IMR-90 (cell line): ENCODE measurements around the gene UEVLD. TPM values are rescaled to one million over a fixed set of nuclear protein-coding genes. Genes with fewer than 3 reads are reported as not detected.

Source experiments
- ATAC-seq: fragments of 200-7000 bp; cut with Tn5 transposase; 2 replicates; pipeline ENCODE4 v1.9.1; 2020; ENCODE audit warnings: low read depth, mild to moderate bottlenecking, moderate library complexity
- BruUV-seq: library from RNA; stranded (reverse); fragments of 400-500 nt; replicated peaks from 2 replicates; lab custom pipeline; 2021; lab: Mats Ljungman, UMichigan
- CTCF ChIA-PET: fragments of 300-600 bp; formaldehyde crosslinking; extraction: SDS; loops from one replicate; lab custom pipeline; 2021; ENCODE audit warnings: antibody characterized with exemption; lab: Yijun Ruan, JAX
- POLR2A ChIA-PET: fragments of 300-600 bp; sonication (Branson Sonifier 250); formaldehyde crosslinking; loops from one replicate; lab custom pipeline; 2022; ENCODE audit warnings: antibody characterized with exemption; ENCODE audit not compliant: unreplicated experiment; lab: Charles Lee
- DNase-seq: peaks from one replicate; pipeline ENCODE4 v3.0.0; 2013
- H2AFZ ChIP-seq: replicated peaks from 2 replicates; pipeline ENCODE3; 2013; ENCODE audit warnings: low read length, mild to moderate bottlenecking; ENCODE audit not compliant: poor library complexity
- H2AK5ac ChIP-seq: 2 replicates; pipeline ENCODE4 v1.6.1; 2013; ENCODE audit warnings: low read depth, low read length, inconsistent platforms
- H2AK9ac ChIP-seq: replicated peaks from 2 replicates; pipeline ENCODE3; 2013; ENCODE audit warnings: mild to moderate bottlenecking, low read depth, low read length, moderate library complexity; ENCODE audit not compliant: poor library complexity
- H2BK120ac ChIP-seq: 2 replicates; pipeline ENCODE4 v1.6.1; 2013; ENCODE audit warnings: low read depth, low read length, inconsistent platforms
- H2BK15ac ChIP-seq: 3 replicates; pipeline ENCODE4 v1.6.1; 2013; ENCODE audit warnings: low read depth, low read length, inconsistent platforms
- H2BK20ac ChIP-seq: 2 replicates; pipeline ENCODE4 v1.6.1; 2013; ENCODE audit warnings: low read depth, mild to moderate bottlenecking, inconsistent platforms, low read length, moderate library complexity
- H2BK5ac ChIP-seq: 2 replicates; pipeline ENCODE4 v1.6.1; 2013; ENCODE audit warnings: mild to moderate bottlenecking, low read depth, low read length, inconsistent platforms; ENCODE audit not compliant: poor library complexity, severe bottlenecking
- H3K14ac ChIP-seq: replicated peaks from 2 replicates; pipeline ENCODE4 v1.6.1; 2013; ENCODE audit warnings: low read depth, low read length, inconsistent platforms
- H3K18ac ChIP-seq: 2 replicates; pipeline ENCODE4 v1.6.1; 2013; ENCODE audit warnings: low read depth, low read length, control low read depth
- H3K23ac ChIP-seq: 2 replicates; pipeline ENCODE4 v1.6.1; 2013; ENCODE audit warnings: low read depth, low read length, inconsistent platforms
- H3K27ac ChIP-seq: 2 replicates; pipeline ENCODE4 v1.5.1; 2013; ENCODE audit warnings: mild to moderate bottlenecking, control low read depth, low read length; ENCODE audit not compliant: insufficient read depth
- H3K27me3 ChIP-seq: 2 replicates; pipeline ENCODE4 v1.6.1; 2013; ENCODE audit warnings: low read length; ENCODE audit not compliant: control insufficient read depth, insufficient read depth
- H3K36me3 ChIP-seq: 2 replicates; pipeline ENCODE4 v1.6.1; 2013; ENCODE audit warnings: low read length, mixed read lengths; ENCODE audit not compliant: control insufficient read depth, insufficient read depth
- H3K4ac ChIP-seq: 2 replicates; pipeline ENCODE4 v1.6.1; 2013; ENCODE audit warnings: low read depth, low read length, inconsistent platforms
- H3K4me1 ChIP-seq: 2 replicates; pipeline ENCODE4 v1.6.1; 2013; ENCODE audit warnings: low read length, mixed read lengths; ENCODE audit not compliant: control insufficient read depth, insufficient read depth
- H3K4me2 ChIP-seq: 2 replicates; pipeline ENCODE4 v1.6.1; 2013; ENCODE audit warnings: low read depth, mild to moderate bottlenecking, control low read depth, low read length, moderate library complexity
- H3K4me3 ChIP-seq: 2 replicates; pipeline ENCODE4 v1.5.1; 2013; ENCODE audit warnings: low read depth, mild to moderate bottlenecking, control low read depth, low read length, moderate library complexity; ENCODE audit not compliant: insufficient read depth
- H3K56ac ChIP-seq: 2 replicates; pipeline ENCODE4 v1.6.1; 2013; ENCODE audit warnings: low read length, inconsistent platforms; ENCODE audit not compliant: insufficient read depth; ENCODE audit errors: extremely low read depth
- H3K79me1 ChIP-seq, 2 experiments: 2 replicates each; pipeline ENCODE4 v1.6.1; 2013; ENCODE audit warnings: low read length in 2 of 2, inconsistent platforms in 1 of 2, low read depth in 1 of 2
- H3K9ac ChIP-seq: 2 replicates; pipeline ENCODE4 v1.6.1; 2013; ENCODE audit warnings: low read depth, low read length, control low read depth
- H3K9me1 ChIP-seq: 2 replicates; pipeline ENCODE4 v1.6.1; 2013; ENCODE audit warnings: low read length, inconsistent platforms; ENCODE audit not compliant: insufficient read depth
- H3K9me3 ChIP-seq: 2 replicates; pipeline ENCODE4 v1.6.1; 2013; ENCODE audit warnings: low read length; ENCODE audit not compliant: control insufficient read depth, insufficient read depth
- H4K20me1 ChIP-seq: 2 replicates; pipeline ENCODE4 v1.6.1; 2013; ENCODE audit warnings: low read length, inconsistent platforms; ENCODE audit not compliant: insufficient read depth
- H4K5ac ChIP-seq: 2 replicates; pipeline ENCODE4 v1.6.1; 2013; ENCODE audit warnings: mild to moderate bottlenecking, low read depth, low read length, control low read depth
- H4K8ac ChIP-seq, 2 experiments: 2 replicates each; pipeline ENCODE4 v1.6.1; 2013; ENCODE audit warnings: low read depth in 2 of 2, low read length in 2 of 2, control low read depth in 1 of 2, inconsistent platforms in 1 of 2
- H4K91ac ChIP-seq: 2 replicates; pipeline ENCODE4 v1.6.1; 2013; ENCODE audit warnings: low read depth, low read length, inconsistent platforms; ENCODE audit not compliant: insufficient read depth
- BHLHE40 ChIP-seq: fragments of 150-350 bp; IDR thresholded peaks from 2 replicates; pipeline ENCODE4 v1.6.1; 2016; ENCODE audit warnings: mild to moderate bottlenecking, low read depth, low read length
- CHD1 ChIP-seq: IDR thresholded peaks from 2 replicates; pipeline ENCODE4 v1.6.1; 2012; ENCODE audit warnings: low read depth, low read length, improper control_type of control experiment
- MAZ ChIP-seq: IDR thresholded peaks from 2 replicates; pipeline ENCODE4 v1.6.1; 2012; ENCODE audit warnings: low read depth, mild to moderate bottlenecking, low read length, improper control_type of control experiment, moderate library complexity, borderline replicate concordance
- RAD21 ChIP-seq: IDR thresholded peaks from 2 replicates; pipeline ENCODE4 v1.6.1; 2012; ENCODE audit warnings: low read length, improper control_type of control experiment
- SMC3 ChIP-seq: fragments of 150-350 bp; IDR thresholded peaks from 2 replicates; pipeline ENCODE4 v1.6.1; 2016; ENCODE audit warnings: low read depth, mild to moderate bottlenecking, antibody characterized with exemption, low read length, moderate library complexity
- WGBS, 2 experiments: methylation state at CpG; one replicate each; pipeline versions ENCODE4 v1.1.5 to v1.1.7; 2013; ENCODE audit warnings: missing lambda C conversion rate in 2 of 2; ENCODE audit not compliant: insufficient read length in 1 of 2; ENCODE audit errors: extremely low coverage in 2 of 2; 5-methylcytosine and 5-hydroxymethylcytosine counted together
- dilution Hi-C: fragments of 300-500 bp; cut with HindIII; formaldehyde crosslinking; loops from one replicate; pipeline ENCODE4 v1.14.3; 2018; ENCODE audit warnings: low sequenced_read_pairs; ENCODE audit not compliant: unreplicated experiment
- in situ Hi-C: fragments of 300-500 bp; cut with MboI; formaldehyde crosslinking; loops from 3 replicates; pipeline ENCODE4 v1.14.3; 2019; ENCODE audit warnings: low sequenced_read_pairs, inconsistent platforms, mixed read lengths
- intact Hi-C: fragments of 100-400 bp; cut with micrococcal nuclease; formaldehyde crosslinking; loops from 2 replicates; pipeline ENCODE4 v1.10.0; 2022
- polyA plus RNA-seq, 3 experiments: library from polyadenylated mRNA; depleted of rRNA; stranded (reverse); fragments of >200 nt; gene quantifications; 2 replicates each; pipeline ENCODE4 v1.2.3, GENCODE V29; 2012; ENCODE audit warnings: low replicate concordance in 1 of 3
- total RNA-seq: library from RNA; depleted of rRNA; stranded (reverse); fragments of >200 nt; gene quantifications from 2 replicates; pipeline ENCODE4 v1.2.3, GENCODE V29; 2012
- TF ChIP-seq, protein P1 (sequence below): conservative IDR thresholded peaks from 2 replicates; pipeline ENCODE4 v1.5.1; 2012; ENCODE audit warnings: mild to moderate bottlenecking, low read depth, low read length, improper control_type of control experiment
- TF ChIP-seq, protein P2 (sequence below): fragments of 150-350 bp; IDR thresholded peaks from 2 replicates; pipeline ENCODE4 v1.6.1; 2017; ENCODE audit warnings: mild to moderate bottlenecking, antibody characterized with exemption, low read length, low read depth

Gene UEVLD
- total and polyA plus RNA-seq, 2 of the 4 experiments (the other 2 are of a cell fraction), result 13.8 to 29.2 TPM

DNA sequence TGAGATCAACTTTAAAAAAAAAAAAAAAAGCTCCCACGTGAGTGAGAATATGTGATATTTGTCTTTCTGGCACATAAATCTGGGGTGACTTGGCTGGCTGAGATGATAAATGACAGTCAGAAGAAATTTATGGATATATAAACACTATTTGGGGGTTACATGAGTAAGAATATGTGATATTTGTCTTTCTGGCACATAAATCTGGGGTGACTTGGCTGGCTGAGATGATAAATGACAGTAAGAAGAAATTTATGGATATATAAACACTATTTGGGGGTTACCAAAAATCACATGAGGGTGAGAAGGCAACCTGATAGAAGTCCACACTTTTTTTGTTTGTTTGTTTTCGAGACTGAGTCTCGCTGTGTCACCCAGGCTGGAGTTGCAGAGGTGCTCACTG, 55.2 kb downstream of the UEVLD start:
- ChIA-PET CTCF (interaction anchor here (0.7 kb wide), 2 partner anchors 38 to 199 kb away, joined by 3 to 5 read pairs; no protein-coding TSS in a partner anchor), POLR2A (no interaction called here)
- Histone ChIP-seq H3K9me3 (no peaks in the 10 kb centered on the region), H2BK20ac (no peak overlapping the region), H3K4me3 (no peak overlapping the region), H3K4me1 (no peaks in the 10 kb centered on the region), H3K14ac (no peak overlapping the region), H4K5ac (no peak overlapping the region), H3K27me3 (no peaks in the 10 kb centered on the region), H2AFZ (no peak overlapping the region), H3K18ac (no peak overlapping the region), H2AK9ac (no peak overlapping the region), H2BK120ac (no peak overlapping the region), H3K56ac (no peak overlapping the region), H3K4me2 (no peak overlapping the region), H3K79me1 (peaks cover 4 to 7% of the 10 kb centered on the region in 2 experiments; a peak in 2 of 4 replicates), H4K91ac (no peak overlapping the region), H3K36me3 (peaks cover 5% of the 10 kb centered on the region), H4K8ac (no peak overlapping the region), H3K23ac (no peak overlapping the region), H2AK5ac (no peak overlapping the region), H3K9me1 (no peaks in the 10 kb centered on the region), H4K20me1 (no peaks in the 10 kb centered on the region), H2BK5ac (no peak overlapping the region), H3K9ac (no peak overlapping the region), H3K27ac (no peak overlapping the region), H2BK15ac (no peak overlapping the region), H3K4ac (no peak overlapping the region)
- in situ Hi-C loops (loop anchor here (25.0 kb wide), 1 partner anchor 204 kb away; the partner anchor contains the start of gene IGSF22), dilution Hi-C loops (no loop called here), intact Hi-C loops (no loop called here)
- DNase-seq (no peak), ATAC-seq (no peak)
- WGBS, 2 experiments, result no CpG with 5 or more reads among the region's 3 CpGs
- TF ChIP-seq CHD1 (no peak), RAD21 (no peak), SMC3 (no peak), BHLHE40 (no peak), MAZ (no peak)
- TF ChIP-seq, protein P1, sequence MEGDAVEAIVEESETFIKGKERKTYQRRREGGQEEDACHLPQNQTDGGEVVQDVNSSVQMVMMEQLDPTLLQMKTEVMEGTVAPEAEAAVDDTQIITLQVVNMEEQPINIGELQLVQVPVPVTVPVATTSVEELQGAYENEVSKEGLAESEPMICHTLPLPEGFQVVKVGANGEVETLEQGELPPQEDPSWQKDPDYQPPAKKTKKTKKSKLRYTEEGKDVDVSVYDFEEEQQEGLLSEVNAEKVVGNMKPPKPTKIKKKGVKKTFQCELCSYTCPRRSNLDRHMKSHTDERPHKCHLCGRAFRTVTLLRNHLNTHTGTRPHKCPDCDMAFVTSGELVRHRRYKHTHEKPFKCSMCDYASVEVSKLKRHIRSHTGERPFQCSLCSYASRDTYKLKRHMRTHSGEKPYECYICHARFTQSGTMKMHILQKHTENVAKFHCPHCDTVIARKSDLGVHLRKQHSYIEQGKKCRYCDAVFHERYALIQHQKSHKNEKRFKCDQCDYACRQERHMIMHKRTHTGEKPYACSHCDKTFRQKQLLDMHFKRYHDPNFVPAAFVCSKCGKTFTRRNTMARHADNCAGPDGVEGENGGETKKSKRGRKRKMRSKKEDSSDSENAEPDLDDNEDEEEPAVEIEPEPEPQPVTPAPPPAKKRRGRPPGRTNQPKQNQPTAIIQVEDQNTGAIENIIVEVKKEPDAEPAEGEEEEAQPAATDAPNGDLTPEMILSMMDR, result no peak
- TF ChIP-seq, protein P2, sequence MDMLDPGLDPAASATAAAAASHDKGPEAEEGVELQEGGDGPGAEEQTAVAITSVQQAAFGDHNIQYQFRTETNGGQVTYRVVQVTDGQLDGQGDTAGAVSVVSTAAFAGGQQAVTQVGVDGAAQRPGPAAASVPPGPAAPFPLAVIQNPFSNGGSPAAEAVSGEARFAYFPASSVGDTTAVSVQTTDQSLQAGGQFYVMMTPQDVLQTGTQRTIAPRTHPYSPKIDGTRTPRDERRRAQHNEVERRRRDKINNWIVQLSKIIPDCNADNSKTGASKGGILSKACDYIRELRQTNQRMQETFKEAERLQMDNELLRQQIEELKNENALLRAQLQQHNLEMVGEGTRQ, result no peak
- BruUV-seq, result no TSS peak
